ENCODE measurements around the gene OTOG.

GRCh38 chr11:17575431-17576425 is 28.7 kb downstream of the OTOG start:
- no peak for TF ChIP-seq TAF1 (IDR thresholded peaks at IDR 0.05; ENCODE audit: low read depth, low read length)
- no peak for TF ChIP-seq JUN (IDR thresholded peaks at IDR 0.05; ENCODE audit: low read depth, low read length)
- no peak for TF ChIP-seq MAFK (IDR thresholded peaks at IDR 0.05; ENCODE audit: low read depth, low read length)
- no peak for TF ChIP-seq CHD2 (IDR thresholded peaks at IDR 0.05; ENCODE audit: low read length)
- no peak for TF ChIP-seq RNF2 (IDR thresholded peaks at IDR 0.05; ENCODE audit: borderline replicate concordance, low read depth, low read length, missing control alignments, poor library complexity, severe bottlenecking)
